ENCODE results near the gene RRP15.

The RRP15 gene

GRCh38 chr1:218255090-218255489, 30.0 kb upstream of the RRP15 start:
- no peak for TF ChIP-seq CTCF (IDR thresholded peaks at IDR 0.05; ENCODE audit: low read depth, low read length)
- DNase-seq (ENCODE audit: low read depth in 2 of 2): no peak
- no peak overlapping the region for H3K4me3 ChIP-seq (replicated peaks in 1 of 2; ENCODE audit: low read depth in 2 of 2, low read length in 2 of 2)

GRCh38 chr1:218257371-218257770, 27.7 kb upstream of the RRP15 start:
- H3K4me3 ChIP-seq (replicated peaks in 1 of 2; ENCODE audit: low read depth in 2 of 2, low read length in 2 of 2): no peak overlapping the region
- no peak for DNase-seq (ENCODE audit: low read depth in 2 of 2)
- TF ChIP-seq CTCF (IDR thresholded peaks at IDR 0.05; ENCODE audit: low read depth, low read length): no peak

GRCh38 chr1:218257971-218258370, 27.1 kb upstream of the RRP15 start:
- H3K4me3 ChIP-seq (replicated peaks in 1 of 2; ENCODE audit: low read depth in 2 of 2, low read length in 2 of 2): no peak overlapping the region
- no peak for DNase-seq (ENCODE audit: low read depth in 2 of 2)
- no peak for TF ChIP-seq CTCF (IDR thresholded peaks at IDR 0.05; ENCODE audit: low read depth, low read length)

GRCh38 chr1:218259339-218259738, 25.8 kb upstream of the RRP15 start:
- no peak for DNase-seq (ENCODE audit: low read depth in 2 of 2)
- no peak for TF ChIP-seq CTCF (IDR thresholded peaks at IDR 0.05; ENCODE audit: low read depth, low read length)
- H3K4me3 ChIP-seq (replicated peaks in 1 of 2; ENCODE audit: low read depth in 2 of 2, low read length in 2 of 2): no peak overlapping the region

GRCh38 chr1:218259800-218260199, 25.3 kb upstream of the RRP15 start:
- TF ChIP-seq CTCF (IDR thresholded peaks at IDR 0.05; ENCODE audit: low read depth, low read length): peak; percentile 25
- peak in 1 of 2 donors; percentile 17 for DNase-seq (ENCODE audit: low read depth in 2 of 2)

GRCh38 chr1:218262259-218262658, 22.8 kb upstream of the RRP15 start:
- DNase-seq (ENCODE audit: low read depth in 2 of 2): no peak
- no peak overlapping the region for H3K4me3 ChIP-seq (replicated peaks in 1 of 2; ENCODE audit: low read depth in 2 of 2, low read length in 2 of 2)
- no peak for TF ChIP-seq CTCF (IDR thresholded peaks at IDR 0.05; ENCODE audit: low read depth, low read length)

More at GRCh38 chr1:218259800-218260199, 25.3 kb upstream of the RRP15 start:
- no peak overlapping the region for H3K4me3 ChIP-seq (replicated peaks in 1 of 2; ENCODE audit: low read depth in 2 of 2, low read length in 2 of 2)

- DNase-seq (ENCODE audit: low read depth in 2 of 2): peak; percentile 9 to 50
- H3K4me3 ChIP-seq (replicated peaks in 1 of 2; ENCODE audit: low read depth in 2 of 2, low read length in 2 of 2): no peak overlapping the region
- TF ChIP-seq CTCF (IDR thresholded peaks at IDR 0.05; ENCODE audit: low read depth, low read length): no peak
Measured at GRCh38 chr1:218266356-218266755, 18.7 kb upstream of the RRP15 start.

Data from cardiac fibroblast (primary cell).